Measurements from ENCODE around the gene CDC37L1.

Gene CDC37L1

DNA sequence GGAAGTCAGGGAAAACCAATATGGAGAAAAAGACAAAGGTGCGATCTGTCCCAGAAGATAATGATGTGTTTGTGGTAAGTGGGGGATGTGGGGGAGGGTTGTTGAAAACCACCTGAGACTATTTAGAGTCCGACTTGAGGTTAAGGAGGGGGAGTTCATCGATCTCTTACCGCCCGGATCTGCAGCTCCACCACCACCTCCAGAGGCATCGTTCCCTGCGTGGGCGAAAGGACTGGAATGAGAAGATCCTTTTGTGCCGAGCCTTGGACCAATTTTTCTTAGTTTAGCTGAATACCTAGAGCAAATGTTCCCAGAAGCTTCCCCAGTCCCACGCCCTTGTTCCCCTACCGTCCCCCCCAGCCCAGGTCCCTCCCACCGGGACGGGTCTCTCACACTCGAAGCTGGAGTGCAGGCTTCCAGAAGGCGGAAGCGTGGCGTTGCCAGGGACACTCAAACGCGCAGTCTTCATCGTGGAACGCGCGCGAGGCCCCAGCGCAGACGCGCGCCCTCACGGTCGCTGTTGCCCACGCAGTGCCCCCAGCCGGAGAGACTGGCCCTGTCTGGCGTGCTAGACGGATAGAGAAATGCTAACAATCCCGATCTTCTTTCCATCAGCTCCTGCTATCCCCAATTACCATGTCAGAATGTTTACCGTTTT is 13.2 kb upstream of the CDC37L1 start, which contains the start of gene SPATA6L:
Gene SPATA6L (minus strand): TSS at position 439 of the 658 bp plus-strand sequence. CDS start 230 bp downstream, at position 209.
- in situ Hi-C loops (cut with MboI; ENCODE audit: low pct_unique_long_range_greater_than_20kb, low sequenced_read_pairs) = no loop called here
- peak; percentile 50 for DNase-seq

DNA sequence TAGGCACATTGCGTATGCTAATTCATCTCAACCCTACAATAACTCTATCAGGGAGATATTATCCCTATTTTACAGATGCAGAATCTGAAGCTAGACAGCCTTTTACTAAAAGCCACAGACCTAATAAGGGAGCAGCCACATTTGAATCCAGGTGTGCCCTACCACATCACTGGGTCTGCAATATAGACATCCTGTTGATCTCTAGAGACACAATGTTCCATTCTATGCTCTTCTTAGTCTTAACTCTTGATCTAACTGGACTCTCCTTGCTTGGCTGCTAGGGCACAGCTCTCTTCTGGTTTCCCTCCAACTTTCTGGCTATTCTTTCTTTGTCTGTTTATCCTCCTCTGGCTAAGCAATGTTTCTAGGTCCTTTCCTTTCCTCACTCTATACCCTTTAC is 11.7 kb upstream of the CDC37L1 start:
- no peak for DNase-seq
- in situ Hi-C loops (cut with MboI; ENCODE audit: low pct_unique_long_range_greater_than_20kb, low sequenced_read_pairs) = no loop called here

DNA sequence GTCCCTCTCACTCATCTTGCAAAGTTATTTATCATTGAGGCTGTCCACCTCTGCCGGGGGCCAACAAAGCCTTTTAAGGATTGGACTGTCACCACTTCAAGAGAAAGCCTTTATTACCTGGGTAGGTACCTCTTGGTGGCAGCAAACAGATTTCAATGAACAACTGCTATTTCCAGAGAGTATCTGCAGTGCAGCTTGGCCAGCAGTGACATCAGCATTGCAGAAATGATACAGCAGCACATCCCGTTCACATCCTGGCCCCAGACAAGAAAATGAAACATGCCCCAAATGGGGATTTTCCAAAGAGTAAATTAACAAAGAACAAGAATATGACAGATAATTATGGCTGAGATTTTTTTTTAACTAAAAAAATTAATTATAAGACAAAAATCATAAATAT is 10.8 kb upstream of the CDC37L1 start:
- in situ Hi-C loops (cut with MboI; ENCODE audit: low pct_unique_long_range_greater_than_20kb, low sequenced_read_pairs) = no loop called here
- DNase-seq = no peak

GRCh38 chr9:4669890-4670289 is 9.5 kb upstream of the CDC37L1 start:
- in situ Hi-C loops (cut with MboI; ENCODE audit: low pct_unique_long_range_greater_than_20kb, low sequenced_read_pairs) = no loop called here
- DNase-seq = no peak

DNA sequence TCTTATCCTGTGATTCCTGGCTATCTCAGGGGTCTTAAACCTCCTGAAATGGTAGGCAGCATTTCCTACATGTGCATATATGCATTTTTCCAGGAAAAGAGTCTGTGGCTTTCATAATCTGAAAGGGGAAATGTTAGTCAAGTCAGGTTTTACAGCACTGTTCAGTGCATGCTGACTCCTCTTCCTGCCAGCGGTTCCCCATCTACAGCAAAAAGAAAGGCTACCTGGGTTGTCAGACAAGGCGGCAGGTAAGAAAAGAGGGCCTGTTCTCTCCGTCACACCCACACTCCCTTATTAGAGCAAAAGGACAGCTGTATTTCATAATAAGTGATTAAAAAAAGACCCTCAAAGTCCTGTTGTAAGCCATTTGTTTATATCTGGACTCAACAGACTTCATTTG is 8.8 kb upstream of the CDC37L1 start:
- DNase-seq = peak; percentile 43
- in situ Hi-C loops (cut with MboI; ENCODE audit: low pct_unique_long_range_greater_than_20kb, low sequenced_read_pairs) = no loop called here

GRCh38 chr9:4671737-4672136 is 7.6 kb upstream of the CDC37L1 start:
- no peak for DNase-seq
- in situ Hi-C loops (cut with MboI; ENCODE audit: low pct_unique_long_range_greater_than_20kb, low sequenced_read_pairs) = no loop called here

- in situ Hi-C loops (cut with MboI; ENCODE audit: low pct_unique_long_range_greater_than_20kb, low sequenced_read_pairs) = no loop called here
- no peak for DNase-seq
Measured at GRCh38 chr9:4674783-4675182, 4.6 kb upstream of the CDC37L1 start.

DNA sequence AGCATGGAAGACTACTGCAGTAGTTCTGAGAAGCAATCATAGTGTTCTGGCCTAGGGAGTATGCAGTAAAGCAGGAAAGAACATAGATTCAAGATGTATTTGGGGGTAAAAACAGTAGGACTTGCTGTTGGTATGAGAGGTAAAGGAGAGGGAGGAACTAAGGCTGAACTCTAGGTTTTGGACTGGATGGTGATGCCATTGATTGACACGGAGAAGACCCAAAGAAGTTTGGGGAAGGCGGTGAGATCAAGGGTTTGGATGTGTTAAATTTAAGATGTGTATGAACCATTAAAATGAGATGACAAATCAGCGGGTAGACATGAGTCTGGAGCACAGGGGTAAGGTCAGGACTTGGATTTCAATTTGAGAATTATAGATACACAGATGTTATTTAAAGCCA is 2.0 kb upstream of the CDC37L1 start:
- in situ Hi-C loops (cut with MboI; ENCODE audit: low pct_unique_long_range_greater_than_20kb, low sequenced_read_pairs) = no loop called here
- no peak for DNase-seq

DNA sequence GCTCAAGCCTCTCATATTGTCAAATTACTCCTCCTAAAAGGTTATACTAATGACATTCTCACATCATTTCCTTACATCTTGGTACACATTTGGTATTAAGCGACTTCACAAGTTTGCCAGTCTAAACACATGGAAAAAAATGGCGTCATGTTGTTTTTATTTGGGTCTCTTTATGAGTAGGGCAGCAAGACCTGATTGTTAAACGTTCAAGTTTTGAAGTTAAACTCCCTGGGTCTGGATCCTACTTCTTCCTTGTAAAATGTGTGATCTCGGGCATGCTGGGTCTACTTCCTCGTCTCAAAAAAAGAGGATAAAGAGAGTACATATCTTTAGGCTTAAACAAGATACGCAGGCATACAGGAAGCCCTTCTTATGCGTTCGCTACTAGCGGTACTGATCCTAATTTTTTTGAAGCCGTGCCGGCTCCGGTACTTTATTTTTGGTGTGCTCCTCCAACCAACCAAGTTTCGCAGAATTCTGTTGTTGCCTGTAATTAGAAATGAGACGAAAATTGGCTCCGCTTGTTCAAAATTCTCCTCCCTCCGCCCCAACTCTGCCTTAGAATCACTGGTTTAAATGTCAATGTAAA is 596 bp upstream of the CDC37L1 start:
- in situ Hi-C loops (cut with MboI; ENCODE audit: low pct_unique_long_range_greater_than_20kb, low sequenced_read_pairs) = no loop called here
- no peak for DNase-seq

DNA sequence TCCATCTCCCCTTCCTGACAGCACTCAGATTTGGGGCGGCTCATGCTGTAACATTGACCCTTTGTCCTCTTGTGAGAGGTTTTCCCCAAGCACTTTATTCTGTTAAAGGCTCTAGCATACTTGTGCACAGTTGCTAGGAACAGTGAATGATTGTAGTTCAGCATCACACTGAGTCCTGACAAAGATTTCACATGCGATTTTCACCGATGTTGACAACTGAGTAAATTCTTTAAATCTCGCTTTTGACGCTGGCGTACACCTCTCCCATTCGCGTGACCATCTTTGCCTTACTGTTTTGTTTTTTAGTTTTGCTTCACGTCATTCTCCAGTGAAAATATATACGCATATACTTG is 780 bp downstream of the CDC37L1 start:
- no peak for DNase-seq
- in situ Hi-C loops (cut with MboI; ENCODE audit: low pct_unique_long_range_greater_than_20kb, low sequenced_read_pairs) = no loop called here

- DNase-seq = no peak
- in situ Hi-C loops (cut with MboI; ENCODE audit: low pct_unique_long_range_greater_than_20kb, low sequenced_read_pairs) = no loop called here
Measured at GRCh38 chr9:4680750-4681149, 1.4 kb downstream of the CDC37L1 start.

GRCh38 chr9:4684820-4685219 is 5.5 kb downstream of the CDC37L1 start:
- DNase-seq = no peak
- in situ Hi-C loops (cut with MboI; ENCODE audit: low pct_unique_long_range_greater_than_20kb, low sequenced_read_pairs) = no loop called here

GRCh38 chr9:4686112-4686511 is 6.7 kb downstream of the CDC37L1 start:
- DNase-seq = no peak
- in situ Hi-C loops (cut with MboI; ENCODE audit: low pct_unique_long_range_greater_than_20kb, low sequenced_read_pairs) = no loop called here

GRCh38 chr9:4686584-4686983 is 7.2 kb downstream of the CDC37L1 start:
- in situ Hi-C loops (cut with MboI; ENCODE audit: low pct_unique_long_range_greater_than_20kb, low sequenced_read_pairs) = no loop called here
- no peak for DNase-seq

GRCh38 chr9:4689021-4689420 is 9.7 kb downstream of the CDC37L1 start:
- in situ Hi-C loops (cut with MboI; ENCODE audit: low pct_unique_long_range_greater_than_20kb, low sequenced_read_pairs) = no loop called here
- DNase-seq = no peak

DNA sequence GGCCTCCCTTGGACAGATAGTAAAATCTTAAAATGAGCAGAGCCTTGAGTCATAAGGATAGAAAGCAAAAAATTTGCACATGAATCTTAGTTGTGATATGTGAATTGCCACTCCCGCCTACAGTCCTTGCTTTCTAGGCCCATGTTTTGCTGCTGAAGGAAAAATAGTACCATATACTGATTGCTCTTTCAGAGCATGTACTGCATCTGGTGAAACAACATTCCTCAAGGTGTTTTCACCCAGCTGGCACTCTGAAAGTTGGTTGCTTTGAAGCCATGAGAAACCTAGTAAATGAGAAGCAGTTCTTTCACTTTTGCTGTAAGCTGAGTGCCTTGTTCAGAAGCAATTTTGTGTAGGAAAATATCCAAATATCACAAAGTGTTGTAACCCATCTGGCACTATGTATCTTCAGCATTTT is 10.3 kb downstream of the CDC37L1 start:
- in situ Hi-C loops (cut with MboI; ENCODE audit: low pct_unique_long_range_greater_than_20kb, low sequenced_read_pairs) = no loop called here
- no peak for DNase-seq

DNA sequence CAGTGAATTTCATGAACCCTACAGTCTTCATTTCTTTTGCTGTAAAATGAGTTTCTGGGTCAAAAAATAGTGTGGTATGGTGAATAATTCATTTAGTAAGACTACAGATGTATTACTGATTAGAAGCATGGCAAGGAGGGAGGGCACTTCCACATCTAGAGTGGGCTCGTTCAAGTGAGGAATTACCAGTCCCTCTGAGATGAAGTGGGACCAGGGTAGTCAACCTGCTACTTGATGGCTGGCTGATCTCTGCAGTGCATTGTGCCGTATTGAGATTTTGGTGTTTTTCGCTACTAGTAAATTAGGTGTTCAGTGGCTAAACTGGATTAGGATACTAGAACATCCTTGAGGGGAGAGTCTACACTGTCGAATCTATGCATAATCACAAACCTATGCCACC is 10.8 kb downstream of the CDC37L1 start:
- in situ Hi-C loops (cut with MboI; ENCODE audit: low pct_unique_long_range_greater_than_20kb, low sequenced_read_pairs) = no loop called here
- no peak for DNase-seq

- in situ Hi-C loops (cut with MboI; ENCODE audit: low pct_unique_long_range_greater_than_20kb, low sequenced_read_pairs) = no loop called here
- DNase-seq = no peak
Measured at GRCh38 chr9:4691795-4692194, 12.4 kb downstream of the CDC37L1 start.

DNA sequence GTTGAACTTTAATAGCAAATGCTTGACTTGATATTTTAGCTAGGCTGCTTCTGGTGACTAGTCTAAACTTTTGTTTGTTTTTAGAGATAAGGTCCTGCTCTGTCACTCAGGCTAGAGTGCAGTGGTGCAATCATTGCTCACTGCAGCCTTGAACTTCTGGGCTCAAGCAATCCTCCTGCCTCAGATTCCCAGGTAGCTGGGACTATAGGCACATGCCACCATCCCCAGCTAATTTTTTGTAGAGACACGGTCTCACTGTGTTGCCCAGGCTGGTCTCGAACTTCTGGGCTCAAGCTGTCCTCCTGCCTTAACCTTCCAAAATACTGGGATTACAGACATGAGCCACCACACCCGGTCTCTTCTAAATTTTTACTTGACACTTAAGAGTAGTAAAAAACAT is 20.7 kb downstream of the CDC37L1 start:
- DNase-seq = no peak
- in situ Hi-C loops (cut with MboI; ENCODE audit: low pct_unique_long_range_greater_than_20kb, low sequenced_read_pairs) = no loop called here

DNA sequence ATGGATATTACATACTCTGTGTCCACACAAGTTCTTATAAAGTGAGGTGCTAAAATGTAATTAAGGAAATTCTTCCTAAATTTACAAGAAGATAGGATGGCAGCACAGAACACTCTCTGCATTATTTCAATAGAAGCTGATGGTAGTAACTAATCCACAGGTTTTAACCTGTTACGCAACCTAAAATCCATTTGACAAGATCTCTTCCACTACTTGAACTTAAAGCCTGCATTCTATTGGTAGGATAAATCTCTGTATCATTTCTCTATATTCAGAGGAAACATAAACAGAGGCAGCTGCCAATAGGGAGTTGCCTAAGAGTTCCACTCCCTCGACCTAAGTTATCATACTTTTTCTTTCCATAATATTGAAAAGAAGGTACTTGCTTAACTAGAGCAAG is 21.6 kb downstream of the CDC37L1 start:
- in situ Hi-C loops (cut with MboI; ENCODE audit: low pct_unique_long_range_greater_than_20kb, low sequenced_read_pairs) = no loop called here

GRCh38 chr9:4701526-4701925 is 22.2 kb downstream of the CDC37L1 start:
- no peak for DNase-seq
- in situ Hi-C loops (cut with MboI; ENCODE audit: low pct_unique_long_range_greater_than_20kb, low sequenced_read_pairs) = no loop called here

More for the DNA sequence above, 21.6 kb downstream of the CDC37L1 start:
- no peak for DNase-seq
